Stimulated activated CD8-positive, alpha-beta memory T cell treated with anti-CD3 and anti-CD28 coated beads, Interleukin-7, amount 100 ng/mL, for 48 hours (primary cell): Measurements from ENCODE around the gene LGALS12.
"Not testable (repeated sequence)": the region's sequence is repeated elsewhere in the genome, so short reads cannot be mapped to it uniquely, and the experiment has no call there.

Source experiments
- DNase-seq, 2 donors: peaks; one replicate each; pipeline ENCODE4 v3.0.0-alpha.2; 2020; ENCODE audit warnings: low read depth in 1 of 2; ENCODE audit errors: extremely low read depth in 1 of 2

LGALS12 gene

GRCh38 chr11:63504054-63504453, 1.8 kb upstream of the LGALS12 start:
- no peak for DNase-seq

DNA sequence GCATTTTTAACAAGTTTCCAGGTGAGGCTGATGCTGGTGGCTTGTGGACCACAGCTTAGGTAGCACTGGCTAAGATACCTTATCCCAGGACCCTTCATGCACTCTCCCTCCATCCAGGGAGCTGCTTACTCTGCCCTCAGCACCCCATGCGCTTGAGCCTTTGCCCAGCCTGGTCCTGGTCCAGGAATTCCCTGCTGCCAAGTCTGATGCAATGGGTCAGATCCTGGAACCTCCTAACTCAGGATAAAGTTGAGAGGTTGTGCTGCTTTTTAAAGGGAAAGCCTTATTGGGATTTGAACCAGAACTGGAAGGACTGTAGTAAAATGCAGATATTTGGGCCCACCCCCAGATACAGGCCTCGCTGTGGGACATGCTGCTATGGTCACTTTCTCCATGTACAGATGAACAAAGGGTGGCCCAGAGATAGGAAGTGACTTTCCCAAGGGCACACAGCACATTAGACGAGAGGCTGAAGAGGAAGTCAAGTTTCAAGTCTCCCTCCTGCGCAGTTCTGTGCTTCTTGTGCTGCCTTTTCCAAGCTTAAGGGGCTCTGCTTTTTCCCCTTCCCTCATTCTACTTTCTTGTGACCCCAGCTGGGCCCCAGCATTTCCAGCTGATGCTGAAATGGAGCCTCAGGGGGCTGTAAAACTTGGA, 824 bp upstream of the LGALS12 start:
- no peak for DNase-seq

DNA sequence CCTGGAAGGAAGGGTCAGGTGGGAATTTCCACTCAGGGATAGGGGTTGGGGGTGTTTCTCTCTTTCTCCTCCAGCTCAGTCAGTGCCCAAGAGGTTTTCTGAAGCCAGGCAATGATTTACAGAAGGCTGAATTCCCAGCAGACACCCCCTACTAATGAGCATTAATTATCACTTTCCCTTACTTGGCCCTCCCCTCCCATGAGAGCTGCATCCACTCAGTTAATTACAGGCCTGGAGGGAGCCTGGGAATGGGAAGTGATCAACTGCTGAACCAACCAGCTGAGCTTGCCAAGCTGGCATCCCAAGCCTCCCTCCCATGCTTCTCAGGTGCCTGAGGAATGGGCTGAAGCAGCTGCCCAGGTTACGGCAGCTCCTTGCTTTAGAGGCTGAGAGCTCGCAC, 992 bp downstream of the LGALS12 start:
- no peak for DNase-seq

DNA sequence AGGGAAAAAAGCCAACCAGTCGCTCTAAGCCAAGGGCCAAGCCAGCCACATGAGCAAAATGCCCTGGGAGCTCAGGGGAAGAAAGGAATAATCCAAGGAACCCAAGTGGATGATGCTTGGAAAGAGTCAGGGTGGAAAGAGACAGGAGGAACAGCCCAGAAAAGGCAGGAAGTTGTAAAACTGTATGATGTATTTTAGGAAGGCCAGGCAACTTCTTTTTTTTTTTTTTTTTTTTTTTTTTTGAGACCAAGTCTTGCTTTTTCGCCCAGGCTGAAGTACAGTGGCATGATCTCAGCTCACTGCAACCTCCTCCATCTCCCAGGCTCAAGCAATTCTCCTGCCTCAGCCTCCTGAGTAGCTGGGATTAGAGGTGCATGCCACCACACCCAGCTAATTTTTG, 1.6 kb downstream of the LGALS12 start:
- no peak for DNase-seq

GRCh38 chr11:63508009-63508408, 2.1 kb downstream of the LGALS12 start:
- peak in 1 of 2 donors; percentile 10 for DNase-seq

DNA sequence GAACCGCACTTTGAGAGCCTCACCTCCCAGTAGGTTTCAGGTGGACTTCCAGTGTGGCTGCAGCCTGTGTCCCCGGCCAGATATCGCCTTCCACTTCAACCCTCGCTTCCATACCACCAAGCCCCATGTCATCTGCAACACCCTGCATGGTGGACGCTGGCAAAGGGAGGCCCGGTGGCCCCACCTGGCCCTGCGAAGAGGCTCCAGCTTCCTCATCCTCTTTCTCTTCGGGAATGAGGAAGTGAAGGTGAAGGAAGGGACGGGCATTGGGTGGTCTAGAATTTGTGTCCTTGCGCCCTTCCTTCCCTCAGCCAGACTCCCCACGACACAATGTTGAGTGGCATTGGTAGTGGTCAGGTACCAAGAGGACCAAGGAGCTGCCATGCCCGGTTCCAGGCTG, 2.9 kb downstream of the LGALS12 start:
- no peak for DNase-seq

GRCh38 chr11:63510360-63511047, 4.6 kb downstream of the LGALS12 start:
- no peak for DNase-seq

DNA sequence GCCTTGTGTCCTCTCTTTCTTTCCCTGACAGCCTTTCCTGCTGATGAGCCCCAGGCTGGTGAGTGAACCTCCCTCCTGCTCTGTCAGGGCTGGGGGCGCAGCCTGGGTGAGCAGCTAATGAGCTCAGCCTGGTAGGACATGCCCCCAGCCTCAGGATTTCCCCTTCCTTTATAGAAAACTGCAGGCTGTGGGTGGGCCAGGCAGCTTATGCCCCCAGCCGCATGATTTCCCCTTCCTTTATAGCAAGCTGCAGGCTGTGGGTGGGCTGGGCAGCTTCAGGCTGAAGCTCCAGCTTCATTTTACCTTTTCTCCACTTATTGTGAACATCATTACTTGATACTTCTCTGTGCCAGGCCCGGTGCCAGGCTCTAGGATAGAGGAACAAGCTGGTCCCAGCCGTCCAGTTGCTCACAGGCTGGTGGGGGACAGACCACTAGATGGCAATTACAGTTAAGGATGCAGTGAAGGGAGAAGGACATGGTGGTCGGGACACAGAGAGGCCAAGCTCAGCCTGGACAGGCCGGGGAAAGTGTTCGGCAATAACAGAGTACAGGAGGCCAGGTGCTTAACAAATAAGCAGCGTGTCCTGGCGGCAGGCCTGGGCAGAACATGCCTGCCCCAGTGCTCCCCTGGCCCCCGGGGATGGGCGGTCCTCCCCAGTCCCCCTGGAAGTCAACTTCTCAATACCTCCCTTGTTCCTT, 5.3 kb downstream of the LGALS12 start:
- no peak for DNase-seq

DNA sequence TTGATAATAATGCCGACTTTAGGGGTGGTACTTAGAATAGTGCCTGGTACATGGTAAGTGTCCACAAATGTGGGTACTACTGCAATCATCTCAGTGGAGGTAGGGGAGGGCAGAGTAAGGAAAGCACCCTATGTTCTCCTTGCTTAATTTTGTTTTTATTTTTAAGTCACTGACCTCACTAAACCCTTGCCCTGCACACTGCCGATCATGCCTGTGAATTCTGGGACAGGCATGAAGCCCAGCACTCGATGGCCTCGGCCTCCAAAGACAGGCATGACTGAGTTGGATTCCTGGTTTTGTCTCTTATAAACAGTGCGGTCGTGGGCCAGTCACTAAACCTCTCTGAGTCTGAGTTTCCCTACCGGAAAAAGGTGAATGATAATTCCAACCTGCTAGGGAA, 6.9 kb downstream of the LGALS12 start:
- no peak for DNase-seq

GRCh38 chr11:63516109-63516508, 10.2 kb downstream of the LGALS12 start:
- DNase-seq, result no peak

DNA sequence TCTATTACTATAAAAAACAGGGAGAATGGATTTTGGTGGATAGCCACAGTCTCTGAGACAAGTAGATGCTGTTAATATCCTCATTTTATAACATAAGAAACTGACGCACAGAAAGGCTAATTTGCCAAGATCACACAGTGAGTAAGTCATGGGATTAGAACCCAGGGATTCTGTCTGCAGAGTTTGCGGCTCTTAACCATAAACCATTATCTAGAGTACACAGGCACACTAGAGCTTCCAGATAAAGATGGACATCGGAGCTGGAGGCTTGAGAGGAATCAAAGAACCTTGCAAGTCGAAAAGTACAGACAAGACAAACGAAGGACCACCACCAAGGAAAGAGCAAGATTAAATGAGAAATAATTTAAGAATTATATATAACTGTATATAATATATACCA, 11.3 kb downstream of the LGALS12 start:
- no peak for DNase-seq

GRCh38 chr11:63518548-63518947, 12.7 kb downstream of the LGALS12 start:
- no peak for DNase-seq

- no peak for DNase-seq
These were observed 14.8 kb downstream of the LGALS12 start for GRCh38 chr11:63520606-63521170.

- DNase-seq, result no peak
These were observed 16.0 kb downstream of the LGALS12 start for GRCh38 chr11:63521896-63522295.

DNA sequence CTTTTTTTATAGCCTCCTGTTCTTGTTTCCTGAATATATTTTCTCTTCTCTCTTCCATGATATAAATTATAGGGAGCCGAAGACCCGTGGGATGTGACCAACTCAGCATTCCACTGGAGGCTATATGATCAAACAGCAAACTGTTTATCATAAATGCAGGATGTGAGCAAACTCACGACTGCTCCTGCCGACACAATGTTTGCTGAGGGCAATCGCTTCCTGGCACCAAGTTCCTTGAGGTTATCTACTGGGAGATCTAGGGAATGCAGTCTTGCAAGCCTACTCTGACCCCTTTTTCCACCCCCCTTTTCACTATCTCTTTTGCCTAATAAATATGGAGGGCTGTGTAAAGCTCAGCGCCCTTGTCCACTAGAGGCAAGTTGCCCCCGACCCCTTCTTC, 17.3 kb downstream of the LGALS12 start:
- no peak for DNase-seq

GRCh38 chr11:63527667-63528066, 21.8 kb downstream of the LGALS12 start:
- no peak for DNase-seq

GRCh38 chr11:63528156-63528555, 22.3 kb downstream of the LGALS12 start:
- DNase-seq, result not testable (repeated sequence)

- not testable (repeated sequence) for DNase-seq
These were observed 22.9 kb downstream of the LGALS12 start for GRCh38 chr11:63528729-63529278.

GRCh38 chr11:63529373-63529772, 23.5 kb downstream of the LGALS12 start:
- DNase-seq, result not testable (repeated sequence)

GRCh38 chr11:63530021-63530420, 24.1 kb downstream of the LGALS12 start:
- no peak for DNase-seq

GRCh38 chr11:63531074-63531792, 25.3 kb downstream of the LGALS12 start:
- DNase-seq, result peak in 1 of 2 donors; percentile 32
